Epithelial cell of esophagus (primary cell): ENCODE data around the gene RBMX2.

Experiments used
- DNase-seq: peaks from one replicate; pipeline ENCODE4 v3.0.0; 2010; ENCODE audit warnings: low read depth
- H3K4me3 ChIP-seq: 2 replicates; pipeline ENCODE4 v1.5.1; 2011; ENCODE audit warnings: mild to moderate bottlenecking, low read length, control low read depth
- CTCF ChIP-seq: IDR thresholded peaks from 2 replicates; pipeline ENCODE4 v1.5.1; 2011; ENCODE audit warnings: low read depth, mild to moderate bottlenecking, low read length, control low read depth, inconsistent platforms; ENCODE audit not compliant: insufficient read depth; ENCODE audit errors: missing control alignments

Gene RBMX2

GRCh38 chrX:130444641-130445336 is 43.0 kb downstream of the RBMX2 start:
- TF ChIP-seq CTCF = no peak
- no peak overlapping the region for H3K4me3 ChIP-seq
- DNase-seq = no peak

DNA sequence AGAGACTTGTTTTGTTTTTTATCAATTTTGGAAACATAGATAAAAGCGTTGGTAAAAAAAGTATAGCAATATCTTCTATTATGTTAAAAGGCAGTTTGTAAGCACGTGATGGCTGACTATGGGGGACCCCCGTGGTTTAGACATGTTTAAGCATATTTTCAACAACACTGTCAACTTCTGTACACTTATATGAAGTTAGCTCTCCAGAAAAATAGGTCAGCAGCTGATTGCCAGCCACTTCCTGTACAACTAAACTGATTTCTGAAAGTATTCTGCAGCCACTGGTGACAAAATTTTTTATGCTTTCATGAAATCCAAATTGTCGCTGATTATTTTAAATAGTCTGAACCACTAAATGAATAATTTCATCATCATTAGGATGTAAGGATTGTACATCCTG is 45.2 kb downstream of the RBMX2 start:
- no peak overlapping the region for H3K4me3 ChIP-seq
- no peak for DNase-seq
- TF ChIP-seq CTCF = no peak
